Measurements from ENCODE around the gene GASK1A.

- TF ChIP-seq CTCF (conservative IDR thresholded peaks at IDR 0.05 in 1 of 2, IDR thresholded peaks at IDR 0.05 in 1 of 2; ENCODE audit: extremely low read depth in 1 of 2, insufficient read depth in 1 of 2, low read depth in 1 of 2, low read length in 2 of 2) (no peak), EZH2 (IDR thresholded peaks at IDR 0.05; ENCODE audit: borderline replicate concordance, low read length) (no peak)
Observed at GRCh38 chr3:43023066-43023465, 44.0 kb downstream of the GASK1A start.

Measured in mammary epithelial cell (primary cell).